Inferior parietal cortex (tissue), 1 donor: ENCODE data around the gene ERC2.
"Not testable (repeated sequence)": the region's sequence is repeated elsewhere in the genome, so short reads cannot be mapped to it uniquely, and the experiment has no call there.

Experiments
- DNase-seq: peaks from one replicate; pipeline ENCODE4 v3.0.0-alpha.2; 2016; ENCODE audit errors: extremely low spot score

The ERC2 gene

DNA sequence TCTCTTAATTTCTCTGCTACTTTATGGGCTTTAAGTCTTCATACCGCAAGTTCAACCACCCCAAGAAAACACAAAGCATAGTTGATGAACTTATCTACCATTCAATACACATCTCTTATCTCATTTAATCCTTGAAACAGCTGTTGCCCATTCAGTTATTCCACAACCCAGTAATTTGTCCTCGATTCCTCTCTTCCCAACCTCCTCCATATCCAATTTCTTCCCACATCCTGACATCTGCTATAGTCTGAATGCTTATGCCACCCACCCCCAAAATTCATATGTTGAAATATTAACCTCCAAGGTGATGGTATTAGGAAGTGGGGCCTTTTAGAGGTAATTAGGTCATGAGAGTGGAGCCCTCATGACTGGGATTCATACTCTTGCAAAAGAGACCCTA is 345.4 kb downstream of the ERC2 start:
- DNase-seq: no peak

GRCh38 chr3:56121716-56122115 is 346.6 kb downstream of the ERC2 start:
- DNase-seq: no peak

- DNase-seq: no peak
Measured at GRCh38 chr3:56119575-56120349, 348.5 kb downstream of the ERC2 start.

DNA sequence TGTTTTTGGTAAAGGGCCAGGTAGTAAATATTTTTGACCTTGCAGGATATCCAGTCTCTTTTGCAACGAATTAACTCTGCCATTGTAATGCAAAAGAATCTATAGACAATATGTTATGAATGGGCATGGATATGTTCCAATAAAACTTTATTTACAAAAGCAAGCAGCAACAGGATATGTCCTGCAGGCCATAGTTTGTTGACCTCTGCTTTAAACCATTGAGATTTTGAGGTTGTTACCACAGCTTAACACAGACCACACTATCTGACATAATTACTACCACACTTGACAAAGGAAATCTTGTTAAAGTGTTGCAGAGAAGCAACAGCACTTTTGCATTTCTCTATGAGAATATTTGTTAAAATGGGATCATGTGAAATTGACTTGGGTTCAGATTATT is 349.3 kb downstream of the ERC2 start:
- DNase-seq: no peak

DNA sequence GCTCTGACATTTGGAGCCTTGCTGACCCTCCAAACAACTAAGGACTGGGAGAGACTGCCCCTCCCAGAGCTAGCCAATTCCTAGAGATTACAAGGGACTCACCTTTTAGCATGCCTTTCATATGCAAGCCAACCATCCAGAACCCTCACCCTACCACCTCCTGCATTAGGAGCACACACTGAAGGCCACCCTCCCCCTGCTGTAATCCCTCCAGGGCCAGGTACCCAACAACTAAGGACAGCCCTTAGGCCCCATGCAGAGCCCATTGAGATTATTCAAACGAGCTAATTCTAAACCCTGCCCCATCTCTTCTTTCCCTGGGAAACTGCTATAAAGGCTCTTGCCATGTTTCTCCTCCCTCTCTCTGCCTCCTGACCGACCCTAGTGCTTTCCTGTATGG is 352.6 kb downstream of the ERC2 start:
- no peak for DNase-seq

- DNase-seq: no peak
Measured at GRCh38 chr3:56115199-56115598, 353.1 kb downstream of the ERC2 start.

DNA sequence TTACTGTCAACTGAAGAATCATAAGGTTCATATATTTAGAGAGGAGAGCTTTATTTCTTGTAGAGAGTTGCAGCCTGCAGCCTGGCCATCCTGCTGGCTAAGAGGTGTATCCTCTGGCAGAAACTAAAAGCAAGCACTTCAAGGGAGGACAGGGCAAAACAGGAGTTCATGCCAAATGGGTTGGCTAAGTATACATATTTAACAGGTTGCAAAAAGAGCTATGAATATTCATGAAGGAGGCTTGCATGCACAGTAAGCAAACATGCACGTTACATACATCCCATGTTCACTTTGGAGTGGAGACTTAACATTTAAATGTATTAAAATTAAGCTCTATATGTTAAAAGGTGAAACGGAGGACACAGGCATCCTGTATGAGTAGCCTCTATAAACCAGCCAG is 354.4 kb downstream of the ERC2 start:
- no peak for DNase-seq

DNA sequence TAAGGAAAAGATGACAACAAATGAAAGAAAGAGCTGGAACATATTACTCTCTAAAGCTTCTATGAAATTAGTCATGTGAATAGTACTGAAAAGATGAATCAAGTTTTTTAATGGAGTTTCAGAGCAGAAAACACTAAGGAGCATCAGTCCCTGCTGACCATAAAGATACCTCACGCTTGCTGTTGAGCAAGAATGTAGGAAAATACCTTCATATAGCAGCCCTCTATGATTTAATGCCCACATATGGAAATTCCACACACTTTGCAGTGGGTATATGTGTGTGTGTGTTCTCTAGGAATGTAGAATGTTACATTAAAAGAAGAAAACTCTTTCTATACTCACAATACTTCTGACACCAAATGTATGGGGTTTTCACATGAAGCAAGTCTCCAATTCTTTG is 355.0 kb downstream of the ERC2 start:
- no peak for DNase-seq

DNA sequence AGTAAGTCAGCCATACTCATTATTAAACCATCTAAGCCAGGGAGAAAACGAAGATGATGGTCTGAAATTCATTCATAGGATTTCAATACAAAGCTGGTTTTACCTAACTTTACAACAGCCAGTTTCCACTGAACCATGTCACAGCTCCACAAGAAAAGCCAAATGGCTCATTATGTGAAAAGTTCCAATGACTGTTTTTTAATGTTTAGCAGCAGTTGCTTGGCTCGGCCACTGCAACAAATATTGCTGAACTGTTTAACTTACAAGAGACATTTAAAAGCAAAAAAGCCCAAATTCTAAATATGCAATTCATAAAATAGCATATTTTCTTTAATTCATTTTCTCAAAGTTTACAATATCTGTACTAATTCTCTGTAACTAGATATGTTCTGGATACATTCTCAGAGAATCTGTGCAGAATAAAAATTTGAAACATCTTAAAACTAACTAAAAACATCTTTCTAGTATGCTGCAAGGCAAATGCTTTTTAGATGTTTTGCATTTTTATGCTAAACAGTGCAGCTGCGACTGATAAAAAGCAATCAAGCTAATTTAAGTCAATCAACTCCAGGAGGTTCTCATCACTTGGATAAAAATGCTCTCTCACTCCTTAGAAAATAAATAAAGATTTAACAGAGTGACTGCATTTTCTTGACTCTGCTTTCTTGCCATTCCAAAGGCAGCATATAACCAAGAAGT is 356.5 kb downstream of the ERC2 start:
- no peak for DNase-seq

- DNase-seq: no peak
Measured at GRCh38 chr3:56110886-56111285, 357.4 kb downstream of the ERC2 start.

DNA sequence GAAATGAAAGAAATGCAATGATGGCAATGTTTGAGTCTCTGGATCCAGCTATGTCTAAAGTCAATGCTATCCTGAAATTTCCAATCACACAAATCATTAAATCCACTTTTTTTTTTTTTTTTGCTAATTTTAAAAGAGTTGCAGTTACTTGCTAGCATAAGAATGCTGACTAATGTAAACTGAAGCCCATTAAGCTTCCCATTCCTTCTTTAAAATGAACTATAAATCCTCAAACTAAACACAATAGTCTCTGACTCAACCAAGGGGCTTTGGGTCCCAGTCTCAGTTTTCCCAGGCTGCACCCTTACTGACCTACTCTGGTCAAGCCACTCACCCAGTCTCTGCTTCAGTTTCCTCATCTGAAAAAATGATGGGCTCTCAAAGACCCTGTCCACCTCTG is 361.1 kb downstream of the ERC2 start:
- DNase-seq: no peak

GRCh38 chr3:56102032-56102431 is 366.2 kb downstream of the ERC2 start:
- no peak for DNase-seq

DNA sequence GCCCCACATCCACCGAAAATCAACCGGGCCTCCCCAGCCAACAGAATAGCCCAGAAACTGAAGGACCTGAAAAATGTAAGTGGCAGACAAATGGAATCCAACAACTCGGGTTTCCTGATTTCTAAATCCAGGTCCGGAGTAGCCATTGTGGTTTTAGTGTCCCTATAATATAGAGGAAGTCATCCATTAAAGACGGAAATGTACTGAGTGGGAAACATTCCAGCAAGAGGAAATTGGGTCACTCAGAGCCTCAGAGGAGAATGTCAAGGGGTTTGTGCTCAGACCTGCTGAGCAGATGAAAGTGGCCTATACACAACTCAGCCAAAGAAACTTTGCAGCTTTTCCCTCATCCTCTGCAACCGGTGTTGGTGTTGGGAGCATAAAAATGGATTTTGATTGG is 366.7 kb downstream of the ERC2 start:
- DNase-seq: no peak

DNA sequence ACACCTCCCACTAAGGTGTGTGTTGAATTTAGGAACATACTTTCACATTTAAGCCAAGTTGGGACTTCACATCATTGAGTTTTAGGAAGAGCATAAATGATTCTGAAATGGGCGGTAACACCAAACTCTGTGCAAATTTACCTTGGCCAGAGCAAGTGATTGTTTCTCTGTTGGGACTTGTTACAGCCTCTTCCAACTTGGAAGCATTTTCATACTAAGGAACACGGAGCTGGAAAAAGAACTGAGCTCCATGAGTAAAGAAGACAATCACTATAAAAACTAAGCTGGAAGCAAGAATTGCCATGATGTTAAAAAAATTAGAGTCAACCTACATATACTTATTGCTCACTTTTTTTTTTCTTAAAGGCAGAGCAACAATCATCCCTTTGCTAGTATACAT is 371.3 kb downstream of the ERC2 start:
- no peak for DNase-seq

GRCh38 chr3:56094170-56094569 is 374.1 kb downstream of the ERC2 start:
- DNase-seq: no peak

DNA sequence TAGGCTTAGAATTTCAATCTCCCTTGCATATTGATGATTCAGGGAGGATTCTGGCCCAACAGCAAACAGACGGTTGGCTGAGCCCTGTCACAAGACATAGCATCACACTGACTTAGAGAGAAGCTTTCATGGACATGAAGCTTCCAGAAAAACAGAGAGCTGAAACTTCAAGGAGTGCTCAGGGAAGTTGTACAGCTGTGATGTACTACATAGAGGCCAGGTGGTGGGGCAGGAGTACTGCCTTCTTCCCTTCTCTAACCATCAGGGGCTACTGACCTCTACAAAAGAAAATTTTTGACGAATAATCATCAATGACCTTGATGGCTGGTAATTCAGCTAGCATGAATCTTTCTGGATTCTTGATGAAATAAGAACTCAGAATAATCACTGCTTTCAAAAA is 378.5 kb downstream of the ERC2 start:
- DNase-seq: no peak

DNA sequence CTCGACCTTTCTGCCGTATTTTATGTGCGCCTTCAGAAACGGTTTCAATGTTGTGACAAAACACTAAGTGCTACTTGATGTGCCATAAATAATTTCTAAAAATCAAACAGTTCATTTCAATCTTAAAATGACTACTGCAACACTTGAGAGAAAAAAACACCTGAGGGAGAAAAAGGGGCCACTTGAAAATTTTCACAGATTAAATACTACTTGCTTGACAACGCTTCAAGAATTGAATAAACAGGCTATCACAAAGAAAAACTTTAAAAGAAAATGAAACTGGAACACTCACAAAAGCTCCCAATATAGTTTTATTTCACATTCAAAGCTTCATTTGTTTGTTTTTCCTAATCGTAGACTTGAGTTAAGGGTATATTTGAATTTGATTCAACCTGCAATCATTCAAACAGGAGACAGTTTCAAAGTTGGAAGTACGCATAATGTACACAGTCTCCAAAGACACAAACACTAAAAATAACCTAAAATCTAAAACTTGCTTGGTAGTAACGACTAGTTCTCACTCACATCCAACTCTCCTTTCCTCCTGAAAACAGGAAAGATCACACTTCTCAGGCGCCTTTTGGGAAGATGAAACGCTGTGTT is 380.7 kb downstream of the ERC2 start:
- no peak for DNase-seq

GRCh38 chr3:56086355-56086754 is 381.9 kb downstream of the ERC2 start:
- no peak for DNase-seq

- DNase-seq: no peak
Measured at GRCh38 chr3:56081246-56081645, 387.0 kb downstream of the ERC2 start.

- DNase-seq: no peak
Measured at GRCh38 chr3:56076746-56077145, 391.5 kb downstream of the ERC2 start.

DNA sequence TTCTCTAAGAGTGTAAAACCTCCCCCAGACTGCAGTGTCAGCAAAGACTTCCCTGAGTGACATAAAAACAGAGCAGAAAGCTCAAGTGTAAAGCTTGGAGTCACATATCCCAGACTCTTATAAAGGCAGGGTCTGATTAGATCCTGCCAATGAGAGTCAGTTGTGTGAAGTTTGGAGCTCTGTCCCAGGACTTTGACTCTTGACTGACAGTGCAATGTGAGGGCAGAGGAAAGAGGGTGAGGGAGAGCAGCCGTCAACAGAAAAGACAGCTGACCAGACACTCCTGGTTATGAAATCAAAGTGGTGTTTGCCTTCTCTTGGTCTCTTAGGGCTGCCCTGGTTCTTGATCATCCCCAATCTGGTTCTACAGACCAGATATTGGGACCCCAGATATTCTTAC is 393.2 kb downstream of the ERC2 start:
- DNase-seq: no peak

- DNase-seq: no peak
Measured at GRCh38 chr3:56069766-56070165, 398.5 kb downstream of the ERC2 start.

GRCh38 chr3:56066405-56066804 is 401.9 kb downstream of the ERC2 start:
- not testable (repeated sequence) for DNase-seq
